Stomach (tissue), 9 donors: Measurements from ENCODE around the gene NFATC2. TPM values are rescaled to one million over a fixed set of nuclear protein-coding genes. Genes with fewer than 3 reads are reported as not detected.

Experiments used
- DNase-seq, 2 donors: peaks; one replicate each; pipeline versions ENCODE4 v3.0.0 to v3.0.0-alpha.2; 2013 to 2019
- H3K27ac ChIP-seq, 5 donors: fragments of 200-600 bp in 4 of 5; sonication (generic) in 4 of 5; one replicate each; pipeline ENCODE4 v1.5.1; 2013 to 2019; ENCODE audit warnings: mild to moderate bottlenecking in 1 of 5, moderate library complexity in 1 of 5
- H3K27me3 ChIP-seq, 3 donors: fragments of 200-600 bp; sonication (generic); one replicate each; pipeline ENCODE4 v1.5.1; 2017 to 2019; ENCODE audit warnings: mixed run types in 1 of 3
- H3K36me3 ChIP-seq, 4 donors: fragments of 200-600 bp; sonication (generic); 1 replicate in 3 of 4; 2 replicates in 1 of 4; pipeline ENCODE4 v1.5.1; 2016 to 2019
- H3K4me1 ChIP-seq, 4 donors: fragments of 200-600 bp; sonication (generic); one replicate each; pipeline ENCODE4 v1.5.1; 2016 to 2019
- H3K4me3 ChIP-seq, 4 donors: fragments of 200-600 bp; sonication (generic) in 3 of 4; one replicate each; pipeline ENCODE4 v1.5.1; 2016 to 2019; ENCODE audit warnings: mild to moderate bottlenecking in 1 of 4
- H3K9me3 ChIP-seq, 4 donors: fragments of 200-600 bp; sonication (generic); one replicate each; pipeline ENCODE4 v1.5.1; 2016 to 2019
- CTCF ChIP-seq, 7 experiments: fragments of 450-650 bp in 4 of 7; fragments of 200-600 bp in 3 of 7; sonication (generic) in 3 of 7; IDR thresholded peaks; one replicate each; pipeline ENCODE4 v1.5.1; 2016 to 2019; ENCODE audit warnings: antibody characterized with exemption in 7 of 7, control low read depth in 2 of 7, mild to moderate bottlenecking in 1 of 7
- EP300 ChIP-seq: sonication (generic); formaldehyde crosslinking; IDR thresholded peaks from one replicate; pipeline ENCODE4 v1.6.1; 2017; ENCODE audit warnings: antibody characterized with exemption
- POLR2A ChIP-seq, 4 donors: fragments of 450-650 bp; IDR thresholded peaks; one replicate each; pipeline ENCODE4 v1.6.1; 2016; ENCODE audit warnings: antibody characterized with exemption in 4 of 4, control low read depth in 2 of 4, mild to moderate bottlenecking in 1 of 4, moderate library complexity in 1 of 4
- POLR2AphosphoS5 ChIP-seq, 3 donors: sonication (generic); formaldehyde crosslinking; IDR thresholded peaks; one replicate each; pipeline ENCODE4 v1.6.1; 2016; ENCODE audit warnings: antibody characterized with exemption in 3 of 3
- WGBS, 5 donors: extraction: QIAGEN DNeasy Blood & Tissue Kit in 3 of 5; methylation state at CpG; one replicate each; pipeline versions ENCODE4 v1.1.5 to v1.1.7; 2013 to 2018; 5-methylcytosine and 5-hydroxymethylcytosine counted together
- intact Hi-C: fragments of 100-400 bp; cut with DNase I; formaldehyde crosslinking; loops from one replicate; pipeline ENCODE4 v1.15.1; 2023; ENCODE audit warnings: low total_unique reads
- polyA plus RNA-seq, 3 donors: library from polyadenylated mRNA; stranded (reverse); fragments of 200-250 nt; gene quantifications; one replicate each; pipeline ENCODE4 v1.2.3, GENCODE V29; 2013
- total RNA-seq, 5 donors: library from RNA; depleted of rRNA; stranded (reverse); fragments of >200 nt; gene quantifications; one replicate each; pipeline versions ENCODE4 v1.1.0 to v1.2.3, GENCODE V29; 2014 to 2016
- donor health status: healthy with polysubstance abuse.
- donor health status: Bipolar disorder and iron deficiency.
- donor health status: healthy.

The NFATC2 gene
- total and polyA plus RNA-seq, 8 donors = 1.4 to 31.9 (median 8.6) TPM

GRCh38 chr20:51560042-51560441 lies 17.5 kb upstream of the NFATC2 start:
- no peak for DNase-seq
- TF ChIP-seq POLR2AphosphoS5 (IDR thresholded peaks at IDR 0.05) (no peak), EP300 (no peak), CTCF (IDR thresholded peaks at IDR 0.05) (no peak), POLR2A (IDR thresholded peaks at IDR 0.05) (no peak)
- 72 to 92% (median 82%) methylated on average over 1 of the region's 1 CpG for WGBS, 5 donors
- Histone ChIP-seq H3K36me3 (no peaks in the 10 kb centered on the region), H3K27me3 (peaks cover 0 to 48% (median 24%) of the 10 kb centered on the region in 3 donors), H3K4me1 (peaks cover 34 to 41% (median 40%) of the 10 kb centered on the region in 4 donors), H3K27ac (no peak overlapping the region), H3K4me3 (peak overlapping the region in 1 of 4 donors; percentile 51), H3K9me3 (no peaks in the 10 kb centered on the region)
- intact Hi-C loops = no loop called here

- Histone ChIP-seq H3K4me3 (no peak overlapping the region), H3K9me3 (no peaks in the 10 kb centered on the region), H3K27me3 (peaks cover 0 to 9% (median 0%) of the 10 kb centered on the region in 3 donors), H3K27ac (no peak overlapping the region), H3K4me1 (no peaks in the 10 kb centered on the region), H3K36me3 (no peaks in the 10 kb centered on the region)
- 61 to 76% (median 74%) methylated on average over 11 of the region's 11 CpGs for WGBS, 5 donors
- no peak for DNase-seq
- intact Hi-C loops = no loop called here
- no peak for TF ChIP-seq CTCF (IDR thresholded peaks at IDR 0.05)
- TF ChIP-seq EP300 = no peak
- TF ChIP-seq POLR2A (IDR thresholded peaks at IDR 0.05) = no peak
- no peak for TF ChIP-seq POLR2AphosphoS5 (IDR thresholded peaks at IDR 0.05)
Observed at GRCh38 chr20:51554538-51555165, 12.1 kb upstream of the NFATC2 start.

GRCh38 chr20:51553897-51554486 lies 11.5 kb upstream of the NFATC2 start:
- H3K27ac ChIP-seq = no peak overlapping the region
- intact Hi-C loops = no loop called here
- H3K4me1 ChIP-seq = no peaks in the 10 kb centered on the region
- no peak overlapping the region for H3K4me3 ChIP-seq
- WGBS, 5 donors = 66 to 72% (median 69%) methylated on average over 8 of the region's 8 CpGs
- DNase-seq = no peak
- peaks cover 0 to 3% (median 0%) of the 10 kb centered on the region in 3 donors for H3K27me3 ChIP-seq
- no peaks in the 10 kb centered on the region for H3K9me3 ChIP-seq
- H3K36me3 ChIP-seq = no peaks in the 10 kb centered on the region
- TF ChIP-seq POLR2AphosphoS5 (IDR thresholded peaks at IDR 0.05) (no peak), CTCF (IDR thresholded peaks at IDR 0.05) (no peak), EP300 (no peak), POLR2A (IDR thresholded peaks at IDR 0.05) (no peak)

- intact Hi-C loops = no loop called here
Observed at GRCh38 chr20:51551186-51551585, 8.7 kb upstream of the NFATC2 start.

GRCh38 chr20:51549474-51549873 lies 7.0 kb upstream of the NFATC2 start:
- Histone ChIP-seq H3K4me3 (no peak overlapping the region), H3K36me3 (no peaks in the 10 kb centered on the region), H3K27ac (no peak overlapping the region), H3K27me3 (no peaks in the 10 kb centered on the region), H3K9me3 (no peaks in the 10 kb centered on the region), H3K4me1 (no peaks in the 10 kb centered on the region)
- no peak for TF ChIP-seq EP300
- TF ChIP-seq POLR2A (IDR thresholded peaks at IDR 0.05) = no peak
- TF ChIP-seq POLR2AphosphoS5 (IDR thresholded peaks at IDR 0.05) = no peak
- no peak for TF ChIP-seq CTCF (IDR thresholded peaks at IDR 0.05)
- intact Hi-C loops = no loop called here
- DNase-seq = no peak
- WGBS, 5 donors = 96 to 98% (median 98%) methylated on average over 4 of the region's 4 CpGs

More at GRCh38 chr20:51551186-51551585, 8.7 kb upstream of the NFATC2 start:
- no peaks in the 10 kb centered on the region for H3K9me3 ChIP-seq
- no peaks in the 10 kb centered on the region for H3K27me3 ChIP-seq
- WGBS, 5 donors = 90 to 97% (median 93%) methylated on average over 3 of the region's 3 CpGs
- H3K36me3 ChIP-seq = no peaks in the 10 kb centered on the region
- no peak for DNase-seq
- no peak overlapping the region for H3K27ac ChIP-seq
- no peak for TF ChIP-seq EP300
- H3K4me3 ChIP-seq = no peak overlapping the region
- no peaks in the 10 kb centered on the region for H3K4me1 ChIP-seq
